Osteocyte (in vitro differentiated cells): ENCODE results near the gene CRTC1. TPM values are rescaled to one million over a fixed set of nuclear protein-coding genes. Genes with fewer than 3 reads are reported as not detected.
"Not testable (repeated sequence)": the region's sequence is repeated elsewhere in the genome, so short reads cannot be mapped to it uniquely, and the experiment has no call there.

Experiments
- DNase-seq: peaks from one replicate; pipeline ENCODE4 v3.0.0; 2021; ENCODE audit warnings: mixed read lengths; ENCODE audit not compliant: unreplicated experiment; ENCODE audit errors: extremely low spot score
- H3K27ac Mint-ChIP-seq: one replicate; pipeline ENCODE4 v1.8.0; 2021; ENCODE audit warnings: mild to moderate bottlenecking, mixed read lengths; ENCODE audit not compliant: unreplicated experiment
- H3K27me3 Mint-ChIP-seq: one replicate; pipeline ENCODE4 v1.8.0; 2021; ENCODE audit warnings: mixed read lengths; ENCODE audit not compliant: unreplicated experiment
- H3K36me3 Mint-ChIP-seq: one replicate; pipeline ENCODE4 v1.8.0; 2021; ENCODE audit warnings: mixed read lengths; ENCODE audit not compliant: unreplicated experiment
- H3K4me1 Mint-ChIP-seq: one replicate; pipeline ENCODE4 v1.8.0; 2021; ENCODE audit warnings: mixed read lengths; ENCODE audit not compliant: unreplicated experiment
- H3K4me3 Mint-ChIP-seq: one replicate; pipeline ENCODE4 v1.8.0; 2021; ENCODE audit warnings: mild to moderate bottlenecking, moderate library complexity, mixed read lengths; ENCODE audit not compliant: unreplicated experiment
- H3K9me3 Mint-ChIP-seq: one replicate; pipeline ENCODE4 v1.8.0; 2021; ENCODE audit warnings: mixed read lengths; ENCODE audit not compliant: unreplicated experiment
- total RNA-seq: library from RNA; stranded (reverse); gene quantifications from 2 replicates; pipeline ENCODE4 v1.2.1, GENCODE V29; 2021
- TF ChIP-seq, protein P1 (sequence below): fragments of 200-600 bp; sonication (generic); IDR thresholded peaks from 2 replicates; pipeline ENCODE4 v1.5.0; 2021; ENCODE audit warnings: antibody characterized with exemption, mild to moderate bottlenecking, moderate library complexity

The CRTC1 gene
- total RNA-seq, 1 donor from 2014 or later = 25.7 TPM

DNA sequence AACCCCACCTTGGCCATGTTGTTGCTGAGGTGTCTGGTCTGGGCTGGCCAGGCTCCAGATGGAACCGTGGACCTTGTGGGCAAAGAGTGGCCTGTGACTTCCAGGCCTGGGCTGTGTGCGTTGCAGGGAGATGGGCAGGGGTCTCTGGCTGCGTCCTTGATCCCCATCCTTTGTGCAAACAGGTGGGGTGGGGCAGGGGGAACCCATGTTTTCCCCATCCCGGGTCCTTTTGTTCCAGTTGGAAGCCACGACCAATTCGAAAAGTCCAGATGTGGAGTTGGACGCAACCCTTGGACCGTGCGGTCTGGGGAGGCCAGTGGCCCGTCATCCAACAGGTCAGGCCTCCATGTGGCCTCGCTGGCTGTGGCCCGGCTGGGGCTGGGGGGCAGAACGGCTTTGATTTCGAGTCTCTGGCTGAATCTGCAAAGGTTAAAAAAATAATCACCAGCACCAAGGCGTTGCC, 120.7 kb downstream of the CRTC1 start:
- no peaks in the 10 kb centered on the region for H3K36me3 Mint-ChIP-seq
- no peak for DNase-seq
- H3K27ac Mint-ChIP-seq = no peak overlapping the region
- TF ChIP-seq, protein P1, sequence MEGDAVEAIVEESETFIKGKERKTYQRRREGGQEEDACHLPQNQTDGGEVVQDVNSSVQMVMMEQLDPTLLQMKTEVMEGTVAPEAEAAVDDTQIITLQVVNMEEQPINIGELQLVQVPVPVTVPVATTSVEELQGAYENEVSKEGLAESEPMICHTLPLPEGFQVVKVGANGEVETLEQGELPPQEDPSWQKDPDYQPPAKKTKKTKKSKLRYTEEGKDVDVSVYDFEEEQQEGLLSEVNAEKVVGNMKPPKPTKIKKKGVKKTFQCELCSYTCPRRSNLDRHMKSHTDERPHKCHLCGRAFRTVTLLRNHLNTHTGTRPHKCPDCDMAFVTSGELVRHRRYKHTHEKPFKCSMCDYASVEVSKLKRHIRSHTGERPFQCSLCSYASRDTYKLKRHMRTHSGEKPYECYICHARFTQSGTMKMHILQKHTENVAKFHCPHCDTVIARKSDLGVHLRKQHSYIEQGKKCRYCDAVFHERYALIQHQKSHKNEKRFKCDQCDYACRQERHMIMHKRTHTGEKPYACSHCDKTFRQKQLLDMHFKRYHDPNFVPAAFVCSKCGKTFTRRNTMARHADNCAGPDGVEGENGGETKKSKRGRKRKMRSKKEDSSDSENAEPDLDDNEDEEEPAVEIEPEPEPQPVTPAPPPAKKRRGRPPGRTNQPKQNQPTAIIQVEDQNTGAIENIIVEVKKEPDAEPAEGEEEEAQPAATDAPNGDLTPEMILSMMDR = no peak
- H3K9me3 Mint-ChIP-seq = no peaks in the 10 kb centered on the region
- H3K27me3 Mint-ChIP-seq = peaks cover 16% of the 10 kb centered on the region
- no peak overlapping the region for H3K4me3 Mint-ChIP-seq
- H3K4me1 Mint-ChIP-seq = no peaks in the 10 kb centered on the region

- Mint-ChIP-seq H3K9me3 (no peaks in the 10 kb centered on the region), H3K4me3 (no peak overlapping the region), H3K4me1 (no peaks in the 10 kb centered on the region), H3K27me3 (peaks cover 19% of the 10 kb centered on the region), H3K27ac (no peak overlapping the region), H3K36me3 (no peaks in the 10 kb centered on the region)
- TF ChIP-seq, protein P1 = no peak
- DNase-seq = no peak
Measured at GRCh38 chr19:18804643-18805042, 121.2 kb downstream of the CRTC1 start.

DNA sequence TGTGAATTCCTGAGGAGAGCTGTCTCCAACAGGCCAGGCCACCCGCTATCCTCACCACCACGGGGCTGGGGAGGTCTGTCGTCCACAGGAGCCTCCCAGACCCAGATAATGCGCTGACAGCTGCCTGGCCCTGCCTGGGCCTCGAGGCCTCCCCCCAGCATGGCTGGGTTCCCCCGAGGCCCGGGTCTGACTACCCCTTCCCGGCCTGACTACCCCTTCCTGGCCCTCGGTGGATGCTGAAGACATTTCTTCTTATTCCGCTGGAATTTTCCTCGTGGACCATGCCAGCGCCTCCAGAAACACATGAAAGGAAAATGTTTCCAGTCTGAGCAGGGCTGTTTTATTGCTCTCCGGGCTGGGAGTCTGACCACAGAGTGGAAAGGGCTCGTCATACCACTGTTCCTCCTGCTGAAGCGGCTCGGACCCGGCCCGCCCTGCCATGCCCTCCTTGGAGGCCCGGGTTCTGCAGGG, 124.4 kb downstream of the CRTC1 start:
- H3K27me3 Mint-ChIP-seq = peaks cover 8% of the 10 kb centered on the region
- no peak overlapping the region for H3K27ac Mint-ChIP-seq
- H3K36me3 Mint-ChIP-seq = no peaks in the 10 kb centered on the region
- no peak overlapping the region for H3K4me3 Mint-ChIP-seq
- TF ChIP-seq, protein P1 = no peak
- H3K4me1 Mint-ChIP-seq = no peaks in the 10 kb centered on the region
- DNase-seq = no peak
- H3K9me3 Mint-ChIP-seq = no peaks in the 10 kb centered on the region

- peaks cover 6% of the 10 kb centered on the region for H3K4me1 Mint-ChIP-seq
- no peaks in the 10 kb centered on the region for H3K9me3 Mint-ChIP-seq
- H3K4me3 Mint-ChIP-seq = no peak overlapping the region
- H3K27me3 Mint-ChIP-seq = peaks cover 12% of the 10 kb centered on the region
- no peaks in the 10 kb centered on the region for H3K36me3 Mint-ChIP-seq
- no peak for DNase-seq
- no peak overlapping the region for H3K27ac Mint-ChIP-seq
- TF ChIP-seq, protein P1 = no peak
Measured at GRCh38 chr19:18809149-18809868, 125.8 kb downstream of the CRTC1 start.

DNA sequence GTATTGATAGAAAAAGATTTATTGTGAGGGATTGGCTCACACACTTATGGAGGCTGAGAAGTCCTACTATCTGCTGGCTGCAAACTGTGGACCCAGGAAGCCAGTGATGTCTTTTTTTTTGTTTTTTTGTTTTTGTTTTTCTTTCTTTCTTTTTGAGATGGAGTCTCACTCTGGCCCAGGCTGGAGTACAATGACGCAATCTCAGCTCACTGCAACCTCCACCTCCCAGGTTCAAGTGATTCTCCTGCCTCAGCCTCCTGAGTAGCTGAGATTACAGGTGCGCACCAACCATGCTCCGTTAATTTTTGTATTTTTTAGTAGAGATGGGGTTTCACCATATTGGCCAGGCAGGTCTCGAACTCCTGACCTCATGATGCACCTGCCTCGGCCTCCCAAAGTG, 128.2 kb downstream of the CRTC1 start:
- not testable (repeated sequence) for DNase-seq, H3K36me3 Mint-ChIP-seq, H3K4me3 Mint-ChIP-seq, H3K4me1 Mint-ChIP-seq, H3K27ac Mint-ChIP-seq, H3K9me3 Mint-ChIP-seq
- H3K27me3 Mint-ChIP-seq = peaks cover 12% of the 10 kb centered on the region
